ENCODE data around the gene F12. TPM values are rescaled to one million over a fixed set of nuclear protein-coding genes. Genes with fewer than 3 reads are reported as not detected.

Gene F12
- total RNA-seq, 1 experiment from 2014 or later: 30.0 TPM

DNA sequence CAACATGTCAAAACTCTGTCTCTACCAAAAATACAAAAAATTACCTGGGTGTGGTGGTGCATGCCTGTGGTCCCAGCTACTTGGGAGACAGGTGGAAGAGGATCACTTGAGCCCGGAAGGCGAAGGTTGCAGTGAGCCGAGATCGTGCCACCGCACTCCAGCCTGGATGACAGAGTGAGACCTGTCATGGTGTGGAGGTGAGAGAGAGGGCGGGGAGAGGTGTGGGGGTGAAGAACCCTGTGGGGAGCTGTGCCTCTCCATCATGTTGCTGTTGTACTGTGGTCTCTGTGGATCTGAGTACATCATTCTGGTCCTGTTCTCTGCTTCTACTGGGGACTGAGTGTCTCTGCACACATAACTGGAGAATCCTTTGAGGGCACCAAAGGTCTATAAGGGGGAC is 36.5 kb downstream of the F12 start:
- ATAC-seq (no peak), DNase-seq (ENCODE audit: low read depth, low spot score) (no peak)
- H3K27me3 ChIP-seq (ENCODE audit: insufficient read depth, low read length): no peaks in the 10 kb centered on the region
- H3K9ac ChIP-seq (ENCODE audit: low read length): no peak overlapping the region
- CTCF ChIA-PET: no interaction called here
- H3K4me3 ChIP-seq (replicated peaks in 1 of 2; ENCODE audit: low read depth in 1 of 2, low read length in 2 of 2): no peak overlapping the region
- BruUV-seq (replicated peaks): no TSS peak
- TF ChIP-seq SRF (IDR thresholded peaks at IDR 0.05; ENCODE audit: low read depth): no peak
- TF ChIP-seq, protein P1, sequence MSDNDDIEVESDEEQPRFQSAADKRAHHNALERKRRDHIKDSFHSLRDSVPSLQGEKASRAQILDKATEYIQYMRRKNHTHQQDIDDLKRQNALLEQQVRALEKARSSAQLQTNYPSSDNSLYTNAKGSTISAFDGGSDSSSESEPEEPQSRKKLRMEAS (IDR thresholded peaks at IDR 0.05): no peak
- TF ChIP-seq CBX3 (IDR thresholded peaks at IDR 0.05; ENCODE audit: low read depth): no peak
- H3K36me3 ChIP-seq (ENCODE audit: control insufficient read depth in 1 of 2, insufficient read depth in 2 of 2, low read length in 2 of 2): no peaks in the 10 kb centered on the region
- H2AFZ ChIP-seq (ENCODE audit: low read depth, low read length, poor library complexity, severe bottlenecking): no peak overlapping the region
- no peaks in the 10 kb centered on the region for H4K20me1 ChIP-seq (ENCODE audit: insufficient read depth)
- no peaks in the 10 kb centered on the region for H3K79me2 ChIP-seq (ENCODE audit: insufficient read depth, low read length)
- H3K27ac ChIP-seq (ENCODE audit: low read depth, low read length): no peak overlapping the region
- H3K9me3 ChIP-seq (ENCODE audit: control insufficient read depth in 1 of 2, insufficient read depth in 1 of 2, low read depth in 1 of 2, low read length in 2 of 2): no peaks in the 10 kb centered on the region
- POLR2A ChIA-PET: interaction anchor here (1.2 kb wide), 1 partner anchor 17 kb away, joined by 4 read pairs; no protein-coding TSS in a partner anchor
- no peak overlapping the region for H3K4me2 ChIP-seq (ENCODE audit: low read length)
- H3K4me1 ChIP-seq (ENCODE audit: control insufficient read depth in 1 of 2, insufficient read depth in 2 of 2, low read length in 2 of 2): peaks cover 14 to 34% of the 10 kb centered on the region in 2 experiments
- RAD21 ChIA-PET (ENCODE audit: low non-redundant PET in 1 of 2, low total read pairs in 2 of 2, uncharacterized antibody in 2 of 2, unreplicated experiment in 2 of 2): no interaction called here
- intact Hi-C loops (cut with micrococcal nuclease): no loop called here
- no peaks in the 10 kb centered on the region for H3K9me2 ChIP-seq (ENCODE audit: insufficient read depth)

DNA sequence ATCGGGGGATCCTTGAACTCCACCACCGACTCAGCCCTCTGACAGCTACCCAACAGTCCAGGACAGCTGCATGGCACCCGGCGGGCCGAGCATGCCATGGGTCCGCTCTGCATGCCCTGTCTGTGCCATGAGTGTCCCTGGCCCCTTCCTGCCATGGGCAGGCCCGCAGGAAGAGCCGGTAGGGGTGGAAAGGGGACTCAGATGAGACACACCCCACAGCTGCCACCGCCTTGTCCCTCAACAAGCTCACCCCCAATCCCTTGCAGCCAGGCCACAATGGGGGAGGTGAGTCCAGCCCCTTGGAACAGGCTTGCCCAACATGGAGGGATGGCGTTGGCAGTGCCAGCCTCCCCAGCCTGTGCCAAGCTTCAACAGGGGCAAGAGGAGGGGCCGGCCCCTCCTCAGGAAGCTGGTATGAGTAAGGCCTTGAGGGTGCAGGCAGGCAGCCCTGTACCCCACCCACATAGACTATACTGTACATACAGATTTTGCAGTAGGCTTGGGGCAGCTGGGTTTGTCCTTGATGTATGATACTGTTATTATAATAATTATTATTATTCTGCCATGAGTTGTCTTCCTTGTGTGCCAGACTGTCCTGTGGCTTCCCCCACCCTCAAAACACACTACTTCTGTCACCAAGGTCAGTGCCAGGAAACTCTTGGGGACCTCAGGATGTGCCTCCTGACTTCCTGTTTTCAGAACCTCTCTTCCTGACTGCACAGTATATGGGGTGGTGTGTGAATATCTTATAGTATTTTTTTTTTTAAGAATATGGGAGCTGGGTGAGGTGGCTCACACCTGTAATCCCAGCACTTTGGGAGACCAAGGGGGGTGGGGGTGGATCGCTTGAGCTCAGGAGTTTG is 37.1 kb downstream of the F12 start:
- ChIA-PET POLR2A (interaction anchor here (1.2 to 2.4 kb wide), 3 partner anchors 17 to 32 kb away, joined by 4 to 9 read pairs (median 6); partner anchors contain the start of gene LMAN2), CTCF (interaction anchor here (1.8 to 3.3 kb wide), 5 partner anchors 11 to 259 kb away, joined by 9 to 50 read pairs (median 14); no protein-coding TSS in a partner anchor), RAD21 (ENCODE audit: low non-redundant PET in 1 of 2, low total read pairs in 2 of 2, uncharacterized antibody in 2 of 2, unreplicated experiment in 2 of 2) (interaction anchor here in 1 of 2 experiments (1.8 kb wide), 1 partner anchor 18 kb away, joined by 8 read pairs; no protein-coding TSS in a partner anchor)
- H3K27me3 ChIP-seq (ENCODE audit: insufficient read depth, low read length): no peaks in the 10 kb centered on the region
- intact Hi-C loops (cut with micrococcal nuclease): no loop called here
- no peaks in the 10 kb centered on the region for H3K79me2 ChIP-seq (ENCODE audit: insufficient read depth, low read length)
- H3K9me3 ChIP-seq (ENCODE audit: control insufficient read depth in 1 of 2, insufficient read depth in 1 of 2, low read depth in 1 of 2, low read length in 2 of 2): no peaks in the 10 kb centered on the region
- peaks cover 18 to 39% of the 10 kb centered on the region in 2 experiments for H3K4me1 ChIP-seq (ENCODE audit: control insufficient read depth in 1 of 2, insufficient read depth in 2 of 2, low read length in 2 of 2)
- TF ChIP-seq ZBTB33 (IDR thresholded peaks at IDR 0.05; ENCODE audit: extremely low read depth, insufficient replicate concordance, low read length) (no peak), RAD21 (IDR thresholded peaks at IDR 0.05; ENCODE audit: low read depth) (no peak), ELF1 (IDR thresholded peaks at IDR 0.05; ENCODE audit: borderline replicate concordance, low read depth) (no peak), POLR2AphosphoS5 (IDR thresholded peaks at IDR 0.05; ENCODE audit: low read depth, low read length) (no peak), JUND (IDR thresholded peaks at IDR 0.05) (no peak), TCF7L2 (IDR thresholded peaks at IDR 0.05; ENCODE audit: borderline replicate concordance, extremely low read depth, insufficient read depth, insufficient read length) (no peak), CEBPB (IDR thresholded peaks at IDR 0.05; ENCODE audit: low read depth) (no peak), FOSL1 (IDR thresholded peaks at IDR 0.05; ENCODE audit: low read depth) (no peak), EZH2phosphoT487 (IDR thresholded peaks at IDR 0.05; ENCODE audit: borderline replicate concordance) (no peak), YY1 (IDR thresholded peaks at IDR 0.05; ENCODE audit: extremely low read depth, insufficient replicate concordance, low read depth, low read length) (no peak)
- no peak overlapping the region for H3K9ac ChIP-seq (ENCODE audit: low read length)
- peak overlapping the region; percentile 97 for H3K4me2 ChIP-seq (ENCODE audit: low read length)
- H3K27ac ChIP-seq (ENCODE audit: low read depth, low read length): peak overlapping the region; percentile 70; the same call in 1 of the 2 replicates
- H3K36me3 ChIP-seq (ENCODE audit: control insufficient read depth in 1 of 2, insufficient read depth in 2 of 2, low read length in 2 of 2): no peaks in the 10 kb centered on the region
- BruUV-seq (replicated peaks): no TSS peak
- no peaks in the 10 kb centered on the region for H3K9me2 ChIP-seq (ENCODE audit: insufficient read depth)
- H4K20me1 ChIP-seq (ENCODE audit: insufficient read depth): no peaks in the 10 kb centered on the region
- DNase-seq (ENCODE audit: low read depth, low spot score) (no peak), ATAC-seq (no peak)
- no peak overlapping the region for H2AFZ ChIP-seq (ENCODE audit: low read depth, low read length, poor library complexity, severe bottlenecking)
- H3K4me3 ChIP-seq (replicated peaks in 1 of 2; ENCODE audit: low read depth in 1 of 2, low read length in 2 of 2): peak overlapping the region in 1 of 2 experiments; percentile 74; a peak in 1 of 4 replicates
